HepG2 (cell line): Measurements from ENCODE around the gene NSMCE1. TPM values are rescaled to one million over a fixed set of nuclear protein-coding genes. Genes with fewer than 3 reads are reported as not detected.

Source experiments
- ATAC-seq: fragments of 200-7000 bp; cut with Tn5 transposase; 3 replicates; pipeline ENCODE4 v1.9.1; 2020; ENCODE audit warnings: mild to moderate bottlenecking, moderate library complexity
- BruUV-seq: library from RNA; stranded (reverse); fragments of 400-500 nt; replicated peaks from 2 replicates; lab custom pipeline; 2021; lab: Mats Ljungman, UMichigan
- CTCF ChIA-PET: fragments of 300-600 bp; formaldehyde crosslinking; extraction: SDS; loops from one replicate; lab custom pipeline; 2021; ENCODE audit warnings: low total read pairs, inconsistent platforms, low intra/inter-chr PET ratio; lab: Yijun Ruan, JAX
- POLR2A ChIA-PET: fragments of 350-600 bp; sonication (Branson Sonifier 250); formaldehyde crosslinking; loops from one replicate; lab custom pipeline; 2020; ENCODE audit warnings: antibody characterized with exemption, inconsistent platforms; lab: Yijun Ruan, JAX
- DNase-seq: peaks from one replicate; pipeline ENCODE4 v3.0.0-alpha.2; 2015; ENCODE audit warnings: low spot score
- FAIRE-seq: peaks from 3 replicates; lab custom pipeline; 2011; peaks lifted over from hg19 to GRCh38; lab: Jason Lieb, UNC
- H2AFZ ChIP-seq: one replicate; pipeline ENCODE4 v1.6.1; 2011; ENCODE audit warnings: low read length, inconsistent platforms
- H3K27ac ChIP-seq: fragments of 300-600 bp; 3 replicates; pipeline ENCODE4 v1.8.0; 2011; ENCODE audit warnings: mixed run types, mild to moderate bottlenecking, mixed read lengths, low read length, inconsistent platforms; ENCODE audit not compliant: insufficient read depth; ENCODE audit errors: extremely low read length
- H3K27me3 ChIP-seq, 2 experiments: fragments of 200-600 bp in 1 of 2; 2 replicates in 1 of 2; 3 replicates in 1 of 2; pipeline versions ENCODE4 v1.6.0 to v1.8.0; 2011; ENCODE audit warnings: low read length in 2 of 2, mild to moderate bottlenecking in 2 of 2, moderate library complexity in 2 of 2, inconsistent platforms in 1 of 2; ENCODE audit not compliant: insufficient read depth in 2 of 2, control insufficient read depth in 1 of 2
- H3K36me3 ChIP-seq, 2 experiments: fragments of 200-600 bp in 1 of 2; replicated peaks in 1 of 2; 2 replicates in 1 of 2; 3 replicates in 1 of 2; pipeline versions ENCODE4 v1.5.1 to v1.8.0; 2011; ENCODE audit warnings: low read length in 2 of 2, inconsistent platforms in 1 of 2; ENCODE audit not compliant: insufficient read depth in 2 of 2, control insufficient read depth in 1 of 2
- H3K4me1 ChIP-seq: 2 replicates; pipeline ENCODE4 v1.5.1; 2012; ENCODE audit warnings: low read length, inconsistent platforms; ENCODE audit not compliant: insufficient read depth
- H3K4me2 ChIP-seq: 2 replicates; pipeline ENCODE4 v1.6.0; 2011; ENCODE audit warnings: low read depth, low read length, inconsistent platforms
- H3K4me3 ChIP-seq, 3 experiments: fragments of 200-600 bp in 1 of 3; sonication (generic), shearing (Covaris generic) in 1 of 3; replicated peaks in 1 of 3; 2 replicates each; pipeline ENCODE4 v1.5.1; 2011 to 2016; ENCODE audit warnings: low read length in 3 of 3, inconsistent platforms in 2 of 3, low read depth in 2 of 3, mild to moderate bottlenecking in 2 of 3, control low read depth in 1 of 3, mixed read lengths in 1 of 3; ENCODE audit not compliant: insufficient read depth in 1 of 3
- H3K79me2 ChIP-seq: one replicate; pipeline ENCODE4 v1.6.1; 2011; ENCODE audit warnings: low read length, inconsistent platforms; ENCODE audit not compliant: insufficient read depth
- H3K9ac ChIP-seq: 2 replicates; pipeline ENCODE4 v1.6.0; 2011; ENCODE audit warnings: mild to moderate bottlenecking, low read depth, low read length, inconsistent platforms; ENCODE audit not compliant: insufficient read depth
- H3K9me3 ChIP-seq: 2 replicates; pipeline ENCODE4 v1.5.1; 2012; ENCODE audit warnings: mild to moderate bottlenecking, low read length
- H4K20me1 ChIP-seq: 2 replicates; pipeline ENCODE4 v1.6.0; 2011; ENCODE audit warnings: inconsistent platforms, mild to moderate bottlenecking, low read length, moderate library complexity; ENCODE audit not compliant: insufficient read depth
- ATF1 ChIP-seq: IDR thresholded peaks from 2 replicates; pipeline ENCODE4 v1.6.1; 2016; ENCODE audit warnings: mild to moderate bottlenecking, control low read depth
- NFRKB ChIP-seq: fragments of 450-650 bp; IDR thresholded peaks from 2 replicates; pipeline ENCODE4 v1.6.1; 2017
- PAF1 ChIP-seq: IDR thresholded peaks from 2 replicates; pipeline ENCODE4 v1.6.1; 2016; ENCODE audit warnings: missing genetic modification reagents, missing compliant biosample characterization
- STAG1 ChIP-seq: sonication (generic); formaldehyde crosslinking; IDR thresholded peaks from 2 replicates; pipeline ENCODE4 v1.4.0; 2020; ENCODE audit warnings: missing genetic modification reagents
- ZNF263 ChIP-seq: sonication (generic); formaldehyde crosslinking; IDR thresholded peaks from 2 replicates; pipeline ENCODE4 v1.4.0; 2020; ENCODE audit warnings: missing genetic modification reagents
- ZNF550 ChIP-seq: sonication (generic); formaldehyde crosslinking; IDR thresholded peaks from 2 replicates; pipeline ENCODE4 v1.4.0; 2020; ENCODE audit warnings: mild to moderate bottlenecking, missing genetic modification reagents, borderline replicate concordance
- ZNF670 ChIP-seq: sonication (generic); formaldehyde crosslinking; IDR thresholded peaks from 2 replicates; pipeline ENCODE4 v1.8.0; 2022; ENCODE audit warnings: mild to moderate bottlenecking, missing genetic modification reagents, borderline replicate concordance
- whole genome bisulfite sequencing: methylation state at CpG from one replicate; pipeline ENCODE4 v1.1.6; 2017; ENCODE audit warnings: low lambda C conversion rate; 5-methylcytosine and 5-hydroxymethylcytosine counted together
- in situ Hi-C: cut with HindIII; loops from 2 replicates; pipeline ENCODE4 v1.10.0; 2017; ENCODE audit warnings: low pct_unique_long_range_greater_than_20kb; ENCODE audit not compliant: extremely low pct_ligation_motif_present
- intact Hi-C: fragments of 100-400 bp; cut with micrococcal nuclease; formaldehyde crosslinking; loops from one replicate; pipeline ENCODE4 v1.10.0; 2022; ENCODE audit not compliant: unreplicated experiment
- polyA plus RNA-seq, 8 experiments: library from polyadenylated mRNA; depleted of rRNA in 3 of 8; stranded (reverse) in 7 of 8; unstranded in 1 of 8; fragments of >200 nt; fragmentation: Illumina TruSeq in 4 of 8; extraction: Trizol in 4 of 8; gene quantifications; 2 replicates each; pipeline versions ENCODE4 v1.2.1 to v1.2.3, GENCODE V29; 2011 to 2016; ENCODE audit warnings: low read depth in 4 of 8, missing spikeins in 1 of 8, mixed read lengths in 1 of 8; ENCODE audit not compliant: insufficient read depth in 1 of 8
- total RNA-seq, 5 experiments: library from RNA; depleted of rRNA; stranded (reverse); fragments of >200 nt; fragmentation: Illumina TruSeq; extraction: Trizol; gene quantifications; 2 replicates each; pipeline ENCODE4 v1.2.3, GENCODE V29; 2016; ENCODE audit warnings: low read depth in 1 of 5
- TF ChIP-seq, protein P1 (sequence below): sonication (generic); formaldehyde crosslinking; IDR thresholded peaks from 2 replicates; pipeline ENCODE4 v1.5.0; 2020; ENCODE audit warnings: mild to moderate bottlenecking, missing genetic modification reagents, moderate library complexity
- TF ChIP-seq, protein P2 (sequence below), 2 experiments: fragments of 450-650 bp in 1 of 2; sonication (generic) in 1 of 2; formaldehyde crosslinking; IDR thresholded peaks; 2 replicates each; pipeline versions ENCODE4 v1.5.0 to v1.8.0; 2020 to 2022; ENCODE audit warnings: mild to moderate bottlenecking in 1 of 2, missing genetic modification reagents in 1 of 2

NSMCE1 gene
- total and polyA plus RNA-seq, 2 of the 13 experiments (the other 11 are each of a cell fraction or from before 2014, with no cell fraction given), result 42.7 to 52.9 TPM

DNA sequence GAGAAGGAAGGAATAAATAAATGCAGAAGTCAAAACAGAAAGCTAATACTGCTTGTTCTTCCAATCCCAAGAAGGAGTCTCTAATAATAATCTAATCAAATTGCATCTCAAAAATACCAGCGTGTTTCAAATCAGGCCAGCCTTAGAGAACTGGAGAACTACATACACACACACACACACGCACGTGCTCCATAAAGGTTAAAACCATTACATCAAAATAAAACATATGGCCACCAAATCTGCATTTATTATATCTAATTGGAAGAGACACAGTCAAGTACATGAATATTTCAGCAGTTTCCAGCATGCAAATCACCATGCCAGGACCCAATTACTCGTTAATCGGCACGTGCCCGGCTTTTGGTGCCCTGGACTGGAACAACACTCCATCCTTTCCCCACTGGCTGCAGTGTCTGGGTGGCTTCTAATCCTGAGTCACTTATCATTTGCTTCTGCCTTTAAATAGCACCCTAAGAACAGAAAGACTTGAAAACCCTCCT lies 85.6 kb downstream of the NSMCE1 start:
- DNase-seq, result no peak
- Histone ChIP-seq H3K79me2 (no peaks in the 10 kb centered on the region), H3K4me3 (no peak overlapping the region), H3K36me3 (no peaks in the 10 kb centered on the region), H4K20me1 (no peaks in the 10 kb centered on the region), H3K9me3 (no peaks in the 10 kb centered on the region), H3K4me1 (peaks cover 10% of the 10 kb centered on the region; the same call in 1 of the 2 replicates), H3K27ac (no peak overlapping the region), H3K27me3 (peaks cover 0 to 6% of the 10 kb centered on the region in 2 experiments; a peak in 1 of 5 replicates), H3K9ac (no peak overlapping the region), H2AFZ (no peak overlapping the region), H3K4me2 (no peak overlapping the region)
- 33% methylated on average over 7 of the region's 7 CpGs for WGBS
- in situ Hi-C loops (no loop called here), intact Hi-C loops (no loop called here)
- TF ChIP-seq ZNF550 (CRISPR knock-in tag) (no peak), ATF1 (CRISPR knock-in tag) (no peak), ZNF670 (CRISPR knock-in tag) (no peak)
- BruUV-seq, result no TSS peak
- no peak for ATAC-seq
- POLR2A ChIA-PET, result no interaction called here
- FAIRE-seq, result no peak
- CTCF ChIA-PET, result no interaction called here

DNA sequence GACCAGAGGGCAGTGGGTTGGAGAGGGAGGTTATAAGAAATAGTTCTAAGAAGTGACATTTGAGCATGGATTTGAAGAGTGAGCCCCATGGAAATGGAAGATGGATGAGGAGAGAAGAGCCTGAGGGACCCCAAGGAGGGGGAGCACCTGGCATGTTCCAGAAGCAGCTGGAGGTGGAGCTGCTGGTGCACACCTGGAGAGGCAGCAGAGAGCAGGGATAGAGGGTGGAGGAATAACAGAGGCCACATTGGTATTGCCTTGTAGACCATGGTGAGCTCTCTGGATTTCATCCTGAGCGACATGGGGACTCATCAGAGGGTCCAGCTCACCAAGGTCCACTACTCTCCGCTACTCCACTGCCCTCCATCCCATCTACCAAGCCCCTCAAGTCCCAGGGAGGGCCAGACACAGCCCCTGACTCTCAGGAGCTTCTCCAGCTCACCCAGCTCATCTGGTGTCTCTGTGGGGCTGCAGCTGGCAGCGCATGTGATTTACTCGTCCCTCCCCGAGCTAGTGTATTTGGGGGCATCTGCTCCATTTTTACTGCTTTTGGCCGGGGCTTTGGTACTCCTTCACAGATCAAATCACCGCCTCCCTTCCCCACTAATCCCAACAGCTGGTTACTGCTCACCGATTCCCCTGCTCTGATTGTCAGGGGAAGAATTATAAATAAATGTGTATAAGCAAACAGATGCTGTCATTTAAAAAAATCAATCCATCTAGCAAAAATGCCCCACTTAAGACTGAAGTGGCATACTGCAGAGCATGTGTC lies 87.4 kb downstream of the NSMCE1 start:
- Histone ChIP-seq H3K4me3 (no peak overlapping the region), H3K79me2 (no peaks in the 10 kb centered on the region), H3K36me3 (no peaks in the 10 kb centered on the region), H4K20me1 (no peaks in the 10 kb centered on the region), H3K27me3 (peaks cover 0 to 6% of the 10 kb centered on the region in 2 experiments; a peak in 1 of 5 replicates), H3K9me3 (no peaks in the 10 kb centered on the region), H3K4me2 (no peak overlapping the region), H3K4me1 (peaks cover 10% of the 10 kb centered on the region; the same call in 1 of the 2 replicates), H2AFZ (no peak overlapping the region), H3K9ac (no peak overlapping the region), H3K27ac (no peak overlapping the region)
- 21% methylated on average over 7 of the region's 8 CpGs for WGBS
- DNase-seq, result no peak
- no TSS peak for BruUV-seq
- no peak for FAIRE-seq
- ATAC-seq, result peak; percentile 75
- POLR2A ChIA-PET, result interaction anchor here (1.6 kb wide), 1 partner anchor 22 kb away, joined by 5 read pairs; the partner anchor contains the start of gene KDM8
- in situ Hi-C loops, result no loop called here
- TF ChIP-seq PAF1 (CRISPR knock-in tag), result no peak
- peak; percentile 59 for TF ChIP-seq STAG1 (CRISPR knock-in tag)
- TF ChIP-seq, protein P1, sequence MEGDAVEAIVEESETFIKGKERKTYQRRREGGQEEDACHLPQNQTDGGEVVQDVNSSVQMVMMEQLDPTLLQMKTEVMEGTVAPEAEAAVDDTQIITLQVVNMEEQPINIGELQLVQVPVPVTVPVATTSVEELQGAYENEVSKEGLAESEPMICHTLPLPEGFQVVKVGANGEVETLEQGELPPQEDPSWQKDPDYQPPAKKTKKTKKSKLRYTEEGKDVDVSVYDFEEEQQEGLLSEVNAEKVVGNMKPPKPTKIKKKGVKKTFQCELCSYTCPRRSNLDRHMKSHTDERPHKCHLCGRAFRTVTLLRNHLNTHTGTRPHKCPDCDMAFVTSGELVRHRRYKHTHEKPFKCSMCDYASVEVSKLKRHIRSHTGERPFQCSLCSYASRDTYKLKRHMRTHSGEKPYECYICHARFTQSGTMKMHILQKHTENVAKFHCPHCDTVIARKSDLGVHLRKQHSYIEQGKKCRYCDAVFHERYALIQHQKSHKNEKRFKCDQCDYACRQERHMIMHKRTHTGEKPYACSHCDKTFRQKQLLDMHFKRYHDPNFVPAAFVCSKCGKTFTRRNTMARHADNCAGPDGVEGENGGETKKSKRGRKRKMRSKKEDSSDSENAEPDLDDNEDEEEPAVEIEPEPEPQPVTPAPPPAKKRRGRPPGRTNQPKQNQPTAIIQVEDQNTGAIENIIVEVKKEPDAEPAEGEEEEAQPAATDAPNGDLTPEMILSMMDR (CRISPR knock-in tag), result peak; percentile 47
- 0 out of 2 replicates have a peak, but pooled peaks have one; percentile 27 for TF ChIP-seq ZNF263 (CRISPR knock-in tag)
- TF ChIP-seq, protein P2, sequence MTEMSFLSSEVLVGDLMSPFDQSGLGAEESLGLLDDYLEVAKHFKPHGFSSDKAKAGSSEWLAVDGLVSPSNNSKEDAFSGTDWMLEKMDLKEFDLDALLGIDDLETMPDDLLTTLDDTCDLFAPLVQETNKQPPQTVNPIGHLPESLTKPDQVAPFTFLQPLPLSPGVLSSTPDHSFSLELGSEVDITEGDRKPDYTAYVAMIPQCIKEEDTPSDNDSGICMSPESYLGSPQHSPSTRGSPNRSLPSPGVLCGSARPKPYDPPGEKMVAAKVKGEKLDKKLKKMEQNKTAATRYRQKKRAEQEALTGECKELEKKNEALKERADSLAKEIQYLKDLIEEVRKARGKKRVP (CRISPR knock-in tag; IDR thresholded peaks at IDR 0.05), result no peak
- TF ChIP-seq NFRKB, result no peak
- intact Hi-C loops, result no loop called here
- CTCF ChIA-PET, result interaction anchor here (2.2 to 2.3 kb wide), 2 partner anchors 187 to 194 kb away, joined by 18 to 25 read pairs; no protein-coding TSS in a partner anchor
